SK-N-SH (cell line): Measurements from ENCODE around the gene SAE1.

Source experiments
- CTCF ChIP-seq: fragments of 200-600 bp; sonication (generic); IDR thresholded peaks from 2 replicates; pipeline ENCODE4 v1.6.1; 2017; ENCODE audit warnings: antibody characterized with exemption, mild to moderate bottlenecking, moderate library complexity
- EZH2phosphoT487 ChIP-seq: fragments of 200-600 bp; sonication (generic); IDR thresholded peaks from 2 replicates; pipeline ENCODE4 v1.6.1; 2017; ENCODE audit warnings: low read depth, mixed run types, mild to moderate bottlenecking, antibody characterized with exemption, moderate library complexity, borderline replicate concordance
- FOSL2 ChIP-seq: IDR thresholded peaks from 2 replicates; pipeline ENCODE4 v1.4.0; 2012; ENCODE audit warnings: low read depth, mild to moderate bottlenecking, moderate library complexity, borderline replicate concordance
- FOXJ3 ChIP-seq: sonication (generic); formaldehyde crosslinking; IDR thresholded peaks from 2 replicates; pipeline ENCODE4 v1.5.1; 2020; ENCODE audit warnings: mild to moderate bottlenecking, missing genetic modification reagents
- MXI1 ChIP-seq: IDR thresholded peaks from 2 replicates; pipeline ENCODE4 v1.6.1; 2012; ENCODE audit warnings: mild to moderate bottlenecking, low read depth, low read length, improper control_type of control experiment
- NFIC ChIP-seq: IDR thresholded peaks from 2 replicates; pipeline ENCODE4 v1.4.0; 2012; ENCODE audit warnings: borderline replicate concordance
- PBX3 ChIP-seq: IDR thresholded peaks from 2 replicates; pipeline ENCODE4; 2012
- POLR2AphosphoS5 ChIP-seq: IDR thresholded peaks from 2 replicates; pipeline ENCODE4 v1.6.1; 2012; ENCODE audit warnings: low read depth, low read length
- RAD21 ChIP-seq: IDR thresholded peaks from 2 replicates; pipeline ENCODE4 v1.6.1; 2012; ENCODE audit warnings: mild to moderate bottlenecking, low read length
- RCOR1 ChIP-seq: fragments of 150-350 bp; IDR thresholded peaks from 2 replicates; pipeline ENCODE4 v1.6.1; 2017; ENCODE audit warnings: antibody characterized with exemption, low read length
- SMC3 ChIP-seq: IDR thresholded peaks from 2 replicates; pipeline ENCODE4 v1.6.1; 2012; ENCODE audit warnings: low read depth, low read length, improper control_type of control experiment
- USF1 ChIP-seq: IDR thresholded peaks from 2 replicates; pipeline ENCODE4 v1.4.0; 2012; ENCODE audit warnings: low read depth, borderline replicate concordance

GRCh38 chr19:47257411-47258169 lies 127.0 kb downstream of the SAE1 start:
- TF ChIP-seq CTCF: no peak
- no peak for TF ChIP-seq RAD21
- TF ChIP-seq FOXJ3 (CRISPR knock-in tag): no peak
- TF ChIP-seq NFIC: no peak
- peak; percentile 52 for TF ChIP-seq POLR2AphosphoS5
- TF ChIP-seq FOSL2: no peak
- no peak for TF ChIP-seq SMC3
- no peak; the same call in 1 of the 2 replicates for TF ChIP-seq RCOR1
- no peak; the same call in 1 of the 2 replicates for TF ChIP-seq MXI1
- no peak for TF ChIP-seq EZH2phosphoT487
- no peak for TF ChIP-seq PBX3
- TF ChIP-seq USF1: no peak
